IPS-20b (cell line): Measurements from ENCODE around the gene METTL26.
"Not testable (repeated sequence)": the region's sequence is repeated elsewhere in the genome, so short reads cannot be mapped to it uniquely, and the experiment has no call there.

ENCODE experiments used
- H3K27ac ChIP-seq: one replicate; pipeline ENCODE4 v1.5.1; 2013; ENCODE audit warnings: low read length
- H3K27me3 ChIP-seq: 2 replicates; pipeline ENCODE4 v1.6.1; 2013; ENCODE audit warnings: mild to moderate bottlenecking, low read length, inconsistent platforms; ENCODE audit not compliant: insufficient read depth
- H3K36me3 ChIP-seq: 2 replicates; pipeline ENCODE4 v1.6.1; 2013; ENCODE audit warnings: low read depth, mild to moderate bottlenecking, inconsistent platforms, low read length, moderate library complexity; ENCODE audit not compliant: insufficient read depth
- H3K4me1 ChIP-seq: 2 replicates; pipeline ENCODE4 v1.6.1; 2013; ENCODE audit warnings: mild to moderate bottlenecking, control low read depth, inconsistent platforms, low read length, moderate library complexity; ENCODE audit not compliant: insufficient read depth
- H3K4me3 ChIP-seq: 2 replicates; pipeline ENCODE4 v1.5.1; 2013; ENCODE audit warnings: mild to moderate bottlenecking, low read length, inconsistent platforms
- H3K9ac ChIP-seq: 2 replicates; pipeline ENCODE4 v1.6.1; 2013; ENCODE audit warnings: low read depth, mild to moderate bottlenecking, inconsistent platforms, low read length, moderate library complexity
- H3K9me3 ChIP-seq: 2 replicates; pipeline ENCODE4 v1.6.1; 2013; ENCODE audit warnings: mild to moderate bottlenecking, low read depth, low read length, inconsistent platforms; ENCODE audit not compliant: insufficient read depth

METTL26 gene

GRCh38 chr16:609316-609715, 26.8 kb downstream of the METTL26 start:
- Histone ChIP-seq H3K4me3 (no peak overlapping the region), H3K27ac (no peak overlapping the region), H3K9me3 (peaks cover 7% of the 10 kb centered on the region), H3K9ac (no peak overlapping the region), H3K36me3 (no peaks in the 10 kb centered on the region), H3K27me3 (no peaks in the 10 kb centered on the region), H3K4me1 (no peaks in the 10 kb centered on the region)

- Histone ChIP-seq H3K9me3 (peaks cover 7% of the 10 kb centered on the region), H3K4me1 (no peaks in the 10 kb centered on the region), H3K9ac (no peak overlapping the region), H3K27ac (no peak overlapping the region), H3K4me3 (no peak overlapping the region), H3K27me3 (no peaks in the 10 kb centered on the region), H3K36me3 (no peaks in the 10 kb centered on the region)
These were observed 28.1 kb downstream of the METTL26 start for GRCh38 chr16:608019-608418.

DNA sequence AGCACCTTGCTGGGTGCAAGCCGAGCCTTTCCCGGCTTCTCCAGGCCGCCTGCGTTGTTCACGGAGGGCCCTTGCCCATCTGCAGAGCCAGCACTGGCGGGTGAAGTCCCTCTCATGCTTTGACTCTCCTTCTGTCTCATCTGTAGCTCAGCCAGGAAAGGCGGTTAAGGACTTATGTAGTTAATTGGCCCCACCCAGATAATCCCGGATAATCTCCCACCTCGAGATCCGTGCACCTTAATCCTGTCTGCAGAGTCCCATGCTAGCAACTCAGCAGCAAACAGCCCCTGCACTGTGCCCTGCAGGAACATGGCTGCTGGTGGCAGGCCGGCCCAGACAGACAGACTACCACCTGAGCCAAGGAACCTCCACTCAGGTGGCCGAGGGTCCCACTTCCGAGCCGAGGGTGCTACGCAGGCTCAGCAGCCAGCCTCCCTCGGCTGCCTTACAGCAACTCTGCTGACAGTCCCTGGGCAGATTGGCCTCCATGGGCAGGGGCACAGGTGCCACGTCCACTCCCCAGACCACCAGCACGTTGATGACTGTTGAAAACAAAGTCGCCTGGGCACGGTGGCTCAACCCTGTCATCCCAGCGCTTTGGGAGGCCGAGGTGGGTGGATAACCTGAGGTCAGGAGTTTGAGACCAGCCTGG, 29.3 kb downstream of the METTL26 start:
- Histone ChIP-seq H3K27me3 (no peaks in the 10 kb centered on the region), H3K9ac (no peak overlapping the region), H3K4me3 (no peak overlapping the region), H3K27ac (no peak overlapping the region), H3K9me3 (peaks cover 7% of the 10 kb centered on the region), H3K36me3 (no peaks in the 10 kb centered on the region), H3K4me1 (no peaks in the 10 kb centered on the region)

DNA sequence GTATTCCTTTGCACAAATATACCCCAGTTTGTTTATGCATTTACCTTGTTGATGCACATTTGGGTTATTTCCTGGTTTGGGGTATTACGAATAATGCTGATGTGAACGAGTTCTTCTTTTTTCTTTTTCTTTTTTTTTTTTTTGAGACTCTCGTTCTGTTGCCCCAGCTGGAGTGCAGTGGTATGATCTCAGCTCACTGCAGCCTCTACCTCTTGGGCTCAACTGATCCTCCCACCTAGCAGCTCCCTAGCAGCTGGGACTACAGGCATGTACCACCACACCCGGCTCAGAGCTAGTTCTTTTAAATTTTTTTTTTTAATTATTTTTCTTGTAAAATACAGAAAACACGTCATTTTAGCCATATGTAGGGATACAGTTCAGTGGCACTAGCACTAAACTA, 32.2 kb downstream of the METTL26 start:
- peaks cover 7% of the 10 kb centered on the region for H3K9me3 ChIP-seq
- H3K36me3 ChIP-seq, result no peaks in the 10 kb centered on the region
- no peak overlapping the region for H3K27ac ChIP-seq
- no peaks in the 10 kb centered on the region for H3K4me1 ChIP-seq
- H3K9ac ChIP-seq, result no peak overlapping the region
- H3K4me3 ChIP-seq, result no peak overlapping the region
- no peaks in the 10 kb centered on the region for H3K27me3 ChIP-seq

GRCh38 chr16:600781-601180, 35.3 kb downstream of the METTL26 start:
- Histone ChIP-seq H3K27ac (no peak overlapping the region), H3K9ac (no peak overlapping the region), H3K9me3 (peaks cover 7% of the 10 kb centered on the region), H3K27me3 (no peaks in the 10 kb centered on the region), H3K4me3 (no peak overlapping the region), H3K4me1 (no peaks in the 10 kb centered on the region), H3K36me3 (no peaks in the 10 kb centered on the region)

DNA sequence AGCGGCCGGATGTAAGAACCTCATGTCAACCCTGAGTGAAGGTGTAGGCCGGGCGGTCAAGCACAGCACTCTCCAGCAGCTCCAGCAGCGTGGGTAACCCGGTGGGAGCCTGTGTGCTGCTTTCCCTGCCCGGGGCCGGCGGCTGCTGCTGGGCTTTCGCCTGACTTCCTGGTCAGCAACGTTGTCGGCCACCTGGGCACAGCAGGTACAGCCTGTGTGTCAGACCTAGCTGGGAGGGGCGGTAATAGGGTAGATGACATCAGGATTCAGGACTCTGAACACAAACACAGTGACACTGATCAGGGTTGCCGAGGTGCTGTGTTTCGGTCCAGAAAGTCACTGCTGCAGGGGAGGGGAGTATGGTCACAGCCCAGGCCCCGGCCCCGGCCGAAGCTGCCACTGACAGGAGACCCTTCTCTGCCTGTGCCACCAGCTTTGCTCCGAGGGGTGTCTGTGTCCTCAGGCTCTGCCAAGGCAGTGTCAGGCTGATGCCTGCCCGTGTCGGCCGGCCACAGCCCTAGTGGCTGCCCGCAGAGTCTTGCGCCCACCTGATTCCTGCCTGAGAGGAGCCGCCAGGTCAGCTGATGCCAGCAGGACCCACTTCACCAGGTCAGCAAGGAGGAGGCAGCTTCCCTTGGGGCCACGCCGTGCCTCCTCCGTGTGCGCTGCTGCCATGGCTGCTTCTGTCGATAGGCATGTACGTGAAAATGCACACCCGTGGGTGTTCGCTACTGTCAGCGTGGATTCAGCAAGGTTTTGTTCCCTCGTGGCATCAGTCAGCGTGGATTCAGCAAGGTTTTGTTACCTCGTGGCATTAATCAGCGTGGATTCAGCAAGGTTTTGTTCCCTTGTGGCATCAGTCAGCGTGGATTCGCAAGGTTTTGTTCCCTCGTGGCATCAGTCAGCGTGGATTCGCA, 37.0 kb downstream of the METTL26 start:
- no peak overlapping the region for H3K4me3 ChIP-seq
- H3K27me3 ChIP-seq, result no peaks in the 10 kb centered on the region; the same call in 1 of the 2 replicates
- H3K9ac ChIP-seq, result no peak overlapping the region
- no peaks in the 10 kb centered on the region for H3K36me3 ChIP-seq
- H3K27ac ChIP-seq, result no peak overlapping the region
- H3K9me3 ChIP-seq, result no peaks in the 10 kb centered on the region
- H3K4me1 ChIP-seq, result no peaks in the 10 kb centered on the region

- not testable (repeated sequence) for H3K36me3 ChIP-seq, H3K9ac ChIP-seq, H3K27ac ChIP-seq, H3K4me3 ChIP-seq, H3K27me3 ChIP-seq, H3K9me3 ChIP-seq, H3K4me1 ChIP-seq
These were observed 38.5 kb downstream of the METTL26 start for GRCh38 chr16:597655-598054.

DNA sequence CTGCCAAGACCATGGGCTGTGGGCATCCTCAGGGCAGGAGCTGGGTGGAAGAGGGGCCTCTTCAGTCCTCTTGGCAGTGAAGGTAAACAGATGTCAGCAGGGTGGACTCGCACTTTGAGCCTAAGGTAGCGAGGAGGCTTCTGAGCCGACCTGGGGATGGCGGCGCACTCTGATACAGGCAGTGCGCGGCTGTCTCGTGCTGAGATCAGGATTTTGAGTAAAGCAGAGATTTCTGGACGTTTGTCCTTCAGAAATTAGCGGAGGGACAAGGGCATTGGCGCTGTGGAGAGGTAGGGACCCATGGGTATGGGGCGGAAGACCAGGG, 39.4 kb downstream of the METTL26 start:
- no peak overlapping the region for H3K27ac ChIP-seq
- H3K9ac ChIP-seq, result no peak overlapping the region

DNA sequence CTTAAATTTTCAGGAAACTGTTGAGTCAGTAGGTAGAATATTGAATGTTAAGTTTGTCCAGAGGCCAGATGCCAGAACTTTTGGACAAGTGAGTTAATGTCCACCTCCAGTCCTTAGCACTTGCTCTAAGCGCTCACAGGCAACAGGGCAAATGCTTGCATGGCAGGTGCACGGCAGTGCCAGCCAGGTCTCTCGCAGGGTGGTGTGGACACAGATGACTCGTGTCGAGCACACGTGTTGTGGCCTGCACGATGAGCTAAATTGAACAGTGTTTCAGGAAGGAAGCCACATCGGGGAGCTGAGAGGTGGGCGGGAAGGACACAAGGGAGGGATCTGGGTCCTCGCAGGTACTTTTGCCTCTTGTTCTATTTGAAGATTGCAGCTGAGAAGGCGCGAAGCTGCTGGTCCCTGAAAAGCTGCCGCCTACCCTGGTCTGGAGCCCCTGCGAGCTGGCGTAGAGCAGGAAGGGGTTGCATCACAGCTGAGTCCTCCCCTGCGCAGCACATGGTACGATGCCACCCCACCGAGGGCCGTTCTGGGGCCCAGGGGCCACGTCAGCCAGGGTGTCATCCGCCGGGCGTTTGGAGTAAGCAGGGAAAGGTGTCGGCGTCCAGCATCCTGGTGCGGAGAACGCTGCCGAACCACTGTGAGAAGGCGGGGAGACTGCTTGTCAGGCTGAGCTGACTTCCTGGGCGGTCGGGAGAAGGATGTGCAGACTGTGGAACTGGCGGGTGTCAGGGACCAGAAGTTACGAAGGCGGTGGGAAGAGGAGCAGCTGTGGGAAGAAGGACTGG, 40.0 kb downstream of the METTL26 start:
- no peaks in the 10 kb centered on the region for H3K36me3 ChIP-seq
- no peak overlapping the region for H3K9ac ChIP-seq
- H3K4me3 ChIP-seq, result no peak overlapping the region
- H3K27ac ChIP-seq, result no peak overlapping the region
- H3K4me1 ChIP-seq, result no peaks in the 10 kb centered on the region
- H3K27me3 ChIP-seq, result peaks cover 12% of the 10 kb centered on the region
- no peaks in the 10 kb centered on the region for H3K9me3 ChIP-seq

More for the DNA sequence above, 39.4 kb downstream of the METTL26 start:
- H3K4me1 ChIP-seq, result no peaks in the 10 kb centered on the region
- no peak overlapping the region for H3K4me3 ChIP-seq
- H3K27me3 ChIP-seq, result peaks cover 7% of the 10 kb centered on the region; the same call in 1 of the 2 replicates
- no peaks in the 10 kb centered on the region for H3K36me3 ChIP-seq
- no peaks in the 10 kb centered on the region for H3K9me3 ChIP-seq

GRCh38 chr16:595094-595528, 41.0 kb downstream of the METTL26 start:
- H3K4me1 ChIP-seq, result no peaks in the 10 kb centered on the region
- no peaks in the 10 kb centered on the region for H3K9me3 ChIP-seq
- H3K36me3 ChIP-seq, result no peaks in the 10 kb centered on the region
- no peak overlapping the region for H3K27ac ChIP-seq
- no peak overlapping the region for H3K9ac ChIP-seq
- H3K27me3 ChIP-seq, result peaks cover 21% of the 10 kb centered on the region
- H3K4me3 ChIP-seq, result no peak overlapping the region

DNA sequence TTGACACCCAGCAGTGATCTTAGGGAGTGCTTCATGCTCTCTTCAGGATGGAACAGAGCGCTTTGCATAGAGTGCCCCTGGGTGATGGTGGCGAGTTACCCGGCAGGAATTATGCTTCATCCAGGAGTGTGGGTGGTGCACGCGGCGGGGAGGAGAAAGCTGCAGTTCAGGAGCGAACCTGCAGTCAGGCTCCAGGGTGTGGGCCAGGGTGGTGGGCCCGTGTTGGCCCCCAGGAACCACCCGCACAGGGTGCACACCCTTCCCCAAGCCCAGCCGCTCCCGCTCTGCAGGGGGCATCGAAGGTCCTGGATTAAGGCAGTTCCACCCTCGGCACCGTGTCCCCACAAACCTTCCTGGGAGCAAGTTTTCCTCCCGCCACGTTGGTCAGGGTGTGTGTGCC, 42.3 kb downstream of the METTL26 start:
- Histone ChIP-seq H3K4me3 (no peak overlapping the region), H3K27ac (no peak overlapping the region), H3K9me3 (no peaks in the 10 kb centered on the region), H3K4me1 (no peaks in the 10 kb centered on the region), H3K36me3 (no peaks in the 10 kb centered on the region), H3K27me3 (peaks cover 21% of the 10 kb centered on the region), H3K9ac (no peak overlapping the region)
